Measurements from ENCODE around the gene HOXB3. TPM values are rescaled to one million over a fixed set of nuclear protein-coding genes. Genes with fewer than 3 reads are reported as not detected.
A peak's percentile ranks its signal among the peaks of the same experiment; 100 is the strongest.

Gene HOXB3
- total and polyA plus RNA-seq, 12 donors: 2.3 to 28.8 (median 8.8) TPM

- Histone ChIP-seq H3K9me3 (replicated peaks in 1 of 3) (no peaks in the 10 kb centered on the region), H3K36me3 (replicated peaks in 1 of 2) (no peaks in the 10 kb centered on the region), H3K4me1 (replicated peaks in 1 of 2) (peaks cover 9 to 15% of the 10 kb centered on the region in 2 donors), H3K27ac (no peak overlapping the region), H3K4me3 (no peak overlapping the region), H3K27me3 (peaks cover 75% of the 10 kb centered on the region)
- DNase-seq: no peak
- TF ChIP-seq CTCF (IDR thresholded peaks at IDR 0.05): no peak
- no peak for TF ChIP-seq POLR2A (IDR thresholded peaks at IDR 0.05)
- WGBS, 4 donors: 73 to 78% (median 76%) methylated on average over 4 to 6 of the region's 6 CpGs
- intact Hi-C loops (cut with DNase I): loop anchor here in 1 of 2 donors (10.0 kb wide), 1 partner anchor 466 kb away; no protein-coding TSS in a partner anchor
Observed at GRCh38 chr17:48620461-48621139, 30.6 kb upstream of the HOXB3 start.

- intact Hi-C loops (cut with DNase I): loop anchor here in 1 of 2 donors (10.0 kb wide), 2 partner anchors 465 to 595 kb away; no protein-coding TSS in a partner anchor
- 54 to 75% (median 64%) methylated on average over 27 to 32 of the region's 32 CpGs for WGBS, 4 donors
- Histone ChIP-seq H3K36me3 (replicated peaks in 1 of 2) (no peaks in the 10 kb centered on the region), H3K9me3 (replicated peaks in 1 of 3) (no peaks in the 10 kb centered on the region), H3K4me3 (no peak overlapping the region), H3K4me1 (replicated peaks in 1 of 2) (peaks cover 2 to 9% of the 10 kb centered on the region in 2 donors), H3K27ac (no peak overlapping the region), H3K27me3 (peaks cover 72% of the 10 kb centered on the region)
- TF ChIP-seq POLR2A (IDR thresholded peaks at IDR 0.05) (no peak), CTCF (IDR thresholded peaks at IDR 0.05) (no peak)
- DNase-seq: no peak
Observed at GRCh38 chr17:48619826-48620449, 29.9 kb upstream of the HOXB3 start.

- peak; percentile 84 to 95 (median 91) for DNase-seq
- H3K36me3 ChIP-seq (replicated peaks in 1 of 2): no peaks in the 10 kb centered on the region
- H3K27ac ChIP-seq: no peak overlapping the region
- H3K9me3 ChIP-seq (replicated peaks in 1 of 3): no peaks in the 10 kb centered on the region
- TF ChIP-seq CTCF (IDR thresholded peaks at IDR 0.05) (peak; percentile 97 to 99 (median 98)), POLR2A (IDR thresholded peaks at IDR 0.05) (no peak)
- peaks cover 0 to 6% of the 10 kb centered on the region in 2 donors for H3K4me1 ChIP-seq (replicated peaks in 1 of 2)
- H3K4me3 ChIP-seq: peak overlapping the region in 1 of 4 donors; percentile 42
- intact Hi-C loops (cut with DNase I): loop anchor here in 1 of 2 donors (10.0 kb wide), 1 partner anchor 594 kb away; no protein-coding TSS in a partner anchor
- peaks cover 66% of the 10 kb centered on the region for H3K27me3 ChIP-seq
- 7 to 11% (median 8%) methylated on average over 24 to 25 of the region's 25 CpGs for WGBS, 4 donors
Observed at GRCh38 chr17:48618256-48618896, 28.3 kb upstream of the HOXB3 start.
